HEK293 (cell line): ENCODE results near the gene NLGN2.

Source experiments
- EGR2 ChIP-seq: fragments of 450-650 bp; formaldehyde crosslinking; IDR thresholded peaks from 2 replicates; pipeline ENCODE4 v1.5.1; 2016; ENCODE audit warnings: low read depth, missing biosample characterization, missing genetic modification characterization
- GFI1B ChIP-seq: fragments of 450-650 bp; formaldehyde crosslinking; IDR thresholded peaks from 2 replicates; pipeline ENCODE4 v1.5.1; 2016; ENCODE audit warnings: missing biosample characterization, missing genetic modification characterization
- GLIS1 ChIP-seq: fragments of 450-650 bp; formaldehyde crosslinking; IDR thresholded peaks from 2 replicates; pipeline ENCODE4 v1.5.1; 2016; ENCODE audit warnings: missing biosample characterization, missing genetic modification characterization
- KLF16 ChIP-seq: fragments of 450-650 bp; formaldehyde crosslinking; IDR thresholded peaks from 2 replicates; pipeline ENCODE4 v1.5.1; 2017; ENCODE audit warnings: missing biosample characterization, missing genetic modification characterization
- SETDB1 ChIP-seq: IDR thresholded peaks from one replicate; pipeline ENCODE4 v1.6.1; 2017; ENCODE audit warnings: mild to moderate bottlenecking, low read length, moderate library complexity, mixed read lengths; ENCODE audit not compliant: insufficient read length
- ZBTB20 ChIP-seq: fragments of 450-650 bp; formaldehyde crosslinking; IDR thresholded peaks from 2 replicates; pipeline ENCODE4 v1.5.1; 2016; ENCODE audit warnings: missing biosample characterization, missing genetic modification characterization
- ZEB2 ChIP-seq: fragments of 450-650 bp; formaldehyde crosslinking; IDR thresholded peaks from 2 replicates; pipeline ENCODE4 v1.5.1; 2016; ENCODE audit warnings: missing biosample characterization, missing genetic modification characterization
- ZFP3 ChIP-seq: fragments of 450-650 bp; formaldehyde crosslinking; IDR thresholded peaks from 2 replicates; pipeline ENCODE4 v1.5.1; 2016; ENCODE audit warnings: low read depth, missing biosample characterization, missing genetic modification characterization
- ZNF133 ChIP-seq: fragments of 450-650 bp; formaldehyde crosslinking; IDR thresholded peaks from 2 replicates; pipeline ENCODE4 v1.5.1; 2016; ENCODE audit warnings: missing biosample characterization, missing genetic modification characterization
- ZNF155 ChIP-seq: fragments of 450-650 bp; formaldehyde crosslinking; IDR thresholded peaks from 2 replicates; pipeline ENCODE4 v1.5.1; 2016; ENCODE audit warnings: missing biosample characterization, missing genetic modification characterization
- ZNF169 ChIP-seq: fragments of 450-650 bp; formaldehyde crosslinking; IDR thresholded peaks from 2 replicates; pipeline ENCODE4 v1.5.1; 2016; ENCODE audit warnings: missing biosample characterization, missing genetic modification characterization
- ZNF175 ChIP-seq: fragments of 450-650 bp; formaldehyde crosslinking; IDR thresholded peaks from 2 replicates; pipeline ENCODE4 v1.5.1; 2016; ENCODE audit warnings: missing biosample characterization, missing genetic modification characterization
- ZNF202 ChIP-seq: fragments of 450-650 bp; formaldehyde crosslinking; IDR thresholded peaks from 2 replicates; pipeline ENCODE4 v1.5.1; 2016; ENCODE audit warnings: missing biosample characterization, missing genetic modification characterization, borderline replicate concordance
- ZNF221 ChIP-seq: fragments of 450-650 bp; formaldehyde crosslinking; IDR thresholded peaks from 2 replicates; pipeline ENCODE4 v1.5.1; 2017; ENCODE audit warnings: missing biosample characterization, missing genetic modification characterization, borderline replicate concordance
- ZNF266 ChIP-seq: fragments of 450-650 bp; formaldehyde crosslinking; IDR thresholded peaks from 2 replicates; pipeline ENCODE4 v1.5.1; 2016; ENCODE audit warnings: missing biosample characterization, missing genetic modification characterization, low read depth
- ZNF37A ChIP-seq: fragments of 450-650 bp; IDR thresholded peaks from 2 replicates; pipeline ENCODE4 v1.5.1; 2018; ENCODE audit warnings: missing biosample characterization, missing genetic modification characterization
- ZNF391 ChIP-seq: fragments of 450-650 bp; formaldehyde crosslinking; IDR thresholded peaks from 2 replicates; pipeline ENCODE4 v1.5.1; 2016; ENCODE audit warnings: low read depth, missing biosample characterization, missing genetic modification characterization, borderline replicate concordance
- ZNF416 ChIP-seq: fragments of 450-650 bp; formaldehyde crosslinking; IDR thresholded peaks from 2 replicates; pipeline ENCODE4 v1.5.1; 2016; ENCODE audit warnings: missing biosample characterization, missing genetic modification characterization
- ZNF426 ChIP-seq: fragments of 450-650 bp; formaldehyde crosslinking; IDR thresholded peaks from 2 replicates; pipeline ENCODE4 v1.5.1; 2017; ENCODE audit warnings: missing biosample characterization, missing genetic modification characterization, mild to moderate bottlenecking, inconsistent platforms, moderate library complexity
- ZNF433 ChIP-seq: fragments of 450-650 bp; formaldehyde crosslinking; IDR thresholded peaks from 2 replicates; pipeline ENCODE4 v1.5.1; 2016; ENCODE audit warnings: missing biosample characterization, missing genetic modification characterization, low read depth
- ZNF544 ChIP-seq: fragments of 450-650 bp; formaldehyde crosslinking; IDR thresholded peaks from 2 replicates; pipeline ENCODE4 v1.5.0; 2017; ENCODE audit warnings: missing biosample characterization, missing genetic modification characterization
- ZNF558 ChIP-seq: fragments of 450-650 bp; formaldehyde crosslinking; IDR thresholded peaks from 2 replicates; pipeline ENCODE4 v1.5.1; 2016; ENCODE audit warnings: missing biosample characterization, missing genetic modification characterization
- ZNF596 ChIP-seq: fragments of 450-650 bp; IDR thresholded peaks from 2 replicates; pipeline ENCODE4 v1.5.0; 2018; ENCODE audit warnings: missing biosample characterization, mild to moderate bottlenecking, missing genetic modification characterization, moderate library complexity
- ZNF621 ChIP-seq: fragments of 450-650 bp; formaldehyde crosslinking; IDR thresholded peaks from 2 replicates; pipeline ENCODE4 v1.5.1; 2017; ENCODE audit warnings: missing biosample characterization, missing genetic modification characterization
- ZNF623 ChIP-seq: fragments of 450-650 bp; formaldehyde crosslinking; IDR thresholded peaks from 2 replicates; pipeline ENCODE4 v1.5.1; 2016; ENCODE audit warnings: missing biosample characterization, missing genetic modification characterization
- ZNF626 ChIP-seq: fragments of 450-650 bp; sonication (Bioruptor Pico); formaldehyde crosslinking; IDR thresholded peaks from 2 replicates; pipeline ENCODE4 v1.5.1; 2018; ENCODE audit warnings: missing biosample characterization, missing genetic modification characterization, inconsistent platforms
- ZNF777 ChIP-seq: fragments of 450-650 bp; formaldehyde crosslinking; IDR thresholded peaks from 2 replicates; pipeline ENCODE4 v1.5.1; 2017; ENCODE audit warnings: missing biosample characterization, missing genetic modification characterization, borderline replicate concordance
- ZSCAN30 ChIP-seq: fragments of 450-650 bp; IDR thresholded peaks from 2 replicates; pipeline ENCODE4 v1.5.1; 2018; ENCODE audit warnings: missing biosample characterization, mild to moderate bottlenecking, missing genetic modification characterization, moderate library complexity
- ZXDB ChIP-seq: fragments of 450-650 bp; formaldehyde crosslinking; IDR thresholded peaks from 2 replicates; pipeline ENCODE4 v1.5.1; 2016; ENCODE audit warnings: missing biosample characterization, missing genetic modification characterization
- TF ChIP-seq, protein P1 (sequence below): fragments of 450-650 bp; formaldehyde crosslinking; IDR thresholded peaks from 2 replicates; pipeline ENCODE4 v1.5.1; 2016; ENCODE audit warnings: missing biosample characterization, missing genetic modification characterization
- TF ChIP-seq, protein P2 (sequence below): fragments of 450-650 bp; formaldehyde crosslinking; IDR thresholded peaks from 2 replicates; pipeline ENCODE4 v1.5.1; 2016; ENCODE audit warnings: missing biosample characterization, missing genetic modification characterization, low read depth
- TF ChIP-seq, protein P3 (sequence below): fragments of 450-650 bp; formaldehyde crosslinking; IDR thresholded peaks from 2 replicates; pipeline ENCODE4 v1.5.1; 2017; ENCODE audit warnings: missing biosample characterization, missing genetic modification characterization
- TF ChIP-seq, protein P4 (sequence below): fragments of 450-650 bp; formaldehyde crosslinking; optimal IDR thresholded peaks from 2 replicates; pipeline ENCODE3; 2016; ENCODE audit warnings: missing biosample characterization, mild to moderate bottlenecking, missing genetic modification characterization

Gene NLGN2

DNA sequence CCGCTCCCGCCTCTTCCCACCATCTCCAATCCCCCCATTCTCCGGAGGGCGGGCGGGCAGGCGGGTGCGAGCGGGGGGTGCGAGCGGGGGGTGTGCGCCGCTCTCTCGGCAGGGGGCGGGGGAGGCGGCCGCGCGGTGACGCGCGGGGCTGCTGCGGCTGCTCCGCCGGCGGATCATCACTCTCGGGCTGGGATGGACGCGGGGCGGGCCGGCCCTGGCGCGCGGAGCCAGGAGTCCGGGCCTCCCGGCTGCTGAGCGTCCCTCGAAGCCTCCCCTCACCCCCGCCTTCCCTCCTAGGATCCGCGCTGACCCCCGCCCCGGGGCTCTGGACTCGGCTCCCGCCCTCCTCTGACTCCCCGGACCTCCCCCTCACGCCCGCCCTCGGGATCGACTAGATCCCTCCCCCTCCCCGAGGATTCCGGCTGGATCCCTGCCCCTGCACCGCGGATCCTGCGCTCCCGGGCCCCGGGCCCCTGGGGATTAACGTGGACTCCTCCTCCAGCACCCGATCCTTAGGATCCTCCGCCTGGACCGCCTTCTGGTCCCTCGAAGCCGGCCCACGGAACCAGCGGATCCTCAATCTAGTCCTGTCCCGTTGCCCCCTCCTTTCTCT, 2.8 kb upstream of the NLGN2 start (continued):
- no peak for TF ChIP-seq ZNF626 (tag by site-specific recombination)
- no peak for TF ChIP-seq ZNF266 (tag by site-specific recombination)
- TF ChIP-seq KLF16 (tag by site-specific recombination): no peak
- no peak for TF ChIP-seq ZNF202 (tag by site-specific recombination)
- TF ChIP-seq ZNF37A (tag by site-specific recombination): no peak
- TF ChIP-seq ZNF621 (tag by site-specific recombination): no peak
- TF ChIP-seq SETDB1: no peak
- TF ChIP-seq ZEB2 (tag by site-specific recombination): no peak
- TF ChIP-seq GLIS1 (tag by site-specific recombination): peak; percentile 70
- TF ChIP-seq EGR2 (tag by site-specific recombination): no peak
- TF ChIP-seq ZNF426 (tag by site-specific recombination): no peak
- TF ChIP-seq ZNF155 (tag by site-specific recombination): no peak
- TF ChIP-seq, protein P1, sequence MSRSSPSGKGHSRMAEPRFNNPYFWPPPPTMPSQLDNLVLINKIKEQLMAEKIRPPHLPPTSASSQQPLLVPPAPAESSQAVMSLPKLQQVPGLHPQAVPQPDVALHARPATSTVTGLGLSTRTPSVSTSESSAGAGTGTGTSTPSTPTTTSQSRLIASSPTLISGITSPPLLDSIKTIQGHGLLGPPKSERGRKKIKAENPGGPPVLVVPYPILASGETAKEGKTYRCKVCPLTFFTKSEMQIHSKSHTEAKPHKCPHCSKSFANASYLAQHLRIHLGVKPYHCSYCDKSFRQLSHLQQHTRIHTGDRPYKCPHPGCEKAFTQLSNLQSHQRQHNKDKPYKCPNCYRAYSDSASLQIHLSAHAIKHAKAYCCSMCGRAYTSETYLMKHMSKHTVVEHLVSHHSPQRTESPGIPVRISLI: no peak
- no peak for TF ChIP-seq ZNF221 (tag by site-specific recombination)
- peak; percentile 8; the same call in 1 of the 2 replicates for TF ChIP-seq ZSCAN30 (tag by site-specific recombination)
- no peak for TF ChIP-seq ZNF169 (tag by site-specific recombination)
- no peak; the same call in 1 of the 2 replicates for TF ChIP-seq ZNF596 (tag by site-specific recombination)
- TF ChIP-seq ZFP3 (tag by site-specific recombination): no peak
- no peak for TF ChIP-seq ZNF175 (tag by site-specific recombination)
- no peak for TF ChIP-seq ZNF391
- peak; percentile 80; the same call in 1 of the 2 replicates for TF ChIP-seq ZXDB (tag by site-specific recombination)
- TF ChIP-seq ZNF558 (tag by site-specific recombination): no peak
- peak; percentile 92 for TF ChIP-seq ZBTB20 (tag by site-specific recombination)
- TF ChIP-seq ZNF133 (tag by site-specific recombination): no peak
- TF ChIP-seq ZNF544: no peak
- TF ChIP-seq, protein P2, sequence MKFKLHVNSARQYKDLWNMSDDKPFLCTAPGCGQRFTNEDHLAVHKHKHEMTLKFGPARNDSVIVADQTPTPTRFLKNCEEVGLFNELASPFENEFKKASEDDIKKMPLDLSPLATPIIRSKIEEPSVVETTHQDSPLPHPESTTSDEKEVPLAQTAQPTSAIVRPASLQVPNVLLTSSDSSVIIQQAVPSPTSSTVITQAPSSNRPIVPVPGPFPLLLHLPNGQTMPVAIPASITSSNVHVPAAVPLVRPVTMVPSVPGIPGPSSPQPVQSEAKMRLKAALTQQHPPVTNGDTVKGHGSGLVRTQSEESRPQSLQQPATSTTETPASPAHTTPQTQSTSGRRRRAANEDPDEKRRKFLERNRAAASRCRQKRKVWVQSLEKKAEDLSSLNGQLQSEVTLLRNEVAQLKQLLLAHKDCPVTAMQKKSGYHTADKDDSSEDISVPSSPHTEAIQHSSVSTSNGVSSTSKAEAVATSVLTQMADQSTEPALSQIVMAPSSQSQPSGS (tag by site-specific recombination): no peak
- no peak for TF ChIP-seq ZNF433
- no peak for TF ChIP-seq ZNF623 (tag by site-specific recombination)
- TF ChIP-seq, protein P3, sequence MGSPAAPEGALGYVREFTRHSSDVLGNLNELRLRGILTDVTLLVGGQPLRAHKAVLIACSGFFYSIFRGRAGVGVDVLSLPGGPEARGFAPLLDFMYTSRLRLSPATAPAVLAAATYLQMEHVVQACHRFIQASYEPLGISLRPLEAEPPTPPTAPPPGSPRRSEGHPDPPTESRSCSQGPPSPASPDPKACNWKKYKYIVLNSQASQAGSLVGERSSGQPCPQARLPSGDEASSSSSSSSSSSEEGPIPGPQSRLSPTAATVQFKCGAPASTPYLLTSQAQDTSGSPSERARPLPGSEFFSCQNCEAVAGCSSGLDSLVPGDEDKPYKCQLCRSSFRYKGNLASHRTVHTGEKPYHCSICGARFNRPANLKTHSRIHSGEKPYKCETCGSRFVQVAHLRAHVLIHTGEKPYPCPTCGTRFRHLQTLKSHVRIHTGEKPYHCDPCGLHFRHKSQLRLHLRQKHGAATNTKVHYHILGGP (tag by site-specific recombination): no peak
- no peak for TF ChIP-seq GFI1B (tag by site-specific recombination)
- no peak for TF ChIP-seq ZNF416 (tag by site-specific recombination)
- TF ChIP-seq ZNF777: no peak
- TF ChIP-seq, protein P4, sequence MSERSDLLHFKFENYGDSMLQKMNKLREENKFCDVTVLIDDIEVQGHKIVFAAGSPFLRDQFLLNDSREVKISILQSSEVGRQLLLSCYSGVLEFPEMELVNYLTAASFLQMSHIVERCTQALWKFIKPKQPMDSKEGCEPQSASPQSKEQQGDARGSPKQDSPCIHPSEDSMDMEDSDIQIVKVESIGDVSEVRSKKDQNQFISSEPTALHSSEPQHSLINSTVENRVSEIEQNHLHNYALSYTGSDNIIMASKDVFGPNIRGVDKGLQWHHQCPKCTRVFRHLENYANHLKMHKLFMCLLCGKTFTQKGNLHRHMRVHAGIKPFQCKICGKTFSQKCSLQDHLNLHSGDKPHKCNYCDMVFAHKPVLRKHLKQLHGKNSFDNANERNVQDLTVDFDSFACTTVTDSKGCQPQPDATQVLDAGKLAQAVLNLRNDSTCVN: peak; percentile 70
